Lower leg skin (tissue), 4 donors: ENCODE measurements around the gene CACNA1F. TPM values are rescaled to one million over a fixed set of nuclear protein-coding genes. Genes with fewer than 3 reads are reported as not detected.

Source experiments
- DNase-seq, 2 donors: peaks; one replicate each; pipeline ENCODE4 v3.0.0-alpha.2; 2019; ENCODE audit warnings: low spot score in 2 of 2
- H3K4me3 ChIP-seq: fragments of 200-600 bp; sonication (generic); 2 replicates; pipeline ENCODE4 v1.5.1; 2017; ENCODE audit warnings: mild to moderate bottlenecking, low read depth; ENCODE audit not compliant: poor library complexity, severe bottlenecking
- CTCF ChIP-seq, 3 donors: fragments of 450-650 bp; IDR thresholded peaks; one replicate each; pipeline ENCODE4 v1.5.1; 2016; ENCODE audit warnings: antibody characterized with exemption in 3 of 3, mild to moderate bottlenecking in 3 of 3, moderate library complexity in 2 of 3
- POLR2A ChIP-seq, 2 donors: fragments of 450-650 bp; IDR thresholded peaks; one replicate each; pipeline ENCODE4 v1.6.1; 2016 to 2017; ENCODE audit warnings: antibody characterized with exemption in 2 of 2, mild to moderate bottlenecking in 1 of 2, moderate library complexity in 1 of 2
- WGBS, 2 donors: methylation state at CpG; one replicate each; pipeline ENCODE4 v1.1.5; 2018; 5-methylcytosine and 5-hydroxymethylcytosine counted together
- intact Hi-C: fragments of 100-400 bp; cut with DNase I; formaldehyde crosslinking; loops from one replicate; pipeline ENCODE4 v1.15.0; 2023; ENCODE audit warnings: low total_unique reads
- total RNA-seq, 4 donors: library from RNA; depleted of rRNA; stranded (reverse); fragments of >200 nt; gene quantifications; one replicate each; pipeline ENCODE4 v1.1.0, GENCODE V29; 2016

The CACNA1F gene
- total RNA-seq, 4 donors from 2014 or later, result 0.06 to 0.76 (median 0.15) TPM; not detected in 1

GRCh38 chrX:49192722-49193328, 40.3 kb downstream of the CACNA1F start:
- no peak overlapping the region for H3K4me3 ChIP-seq
- no peak for DNase-seq
- intact Hi-C loops, result no loop called here
- no peak for TF ChIP-seq POLR2A (IDR thresholded peaks at IDR 0.05)
- no peak for TF ChIP-seq CTCF (IDR thresholded peaks at IDR 0.05)
- 62 to 65% methylated on average over 6 to 10 of the region's 10 CpGs for WGBS, 2 donors

- TF ChIP-seq POLR2A (IDR thresholded peaks at IDR 0.05), result no peak
- intact Hi-C loops, result no loop called here
- no peak for DNase-seq
- 2 to 45% methylated on average over 15 to 34 of the region's 34 CpGs for WGBS, 2 donors
- peak overlapping the region; percentile 42 for H3K4me3 ChIP-seq
These were observed 41.5 kb downstream of the CACNA1F start for GRCh38 chrX:49191574-49192011.

GRCh38 chrX:49190821-49191573, 42.1 kb downstream of the CACNA1F start:
- DNase-seq, result peak; percentile 93 to 96
- H3K4me3 ChIP-seq, result peak overlapping the region; percentile 42
- intact Hi-C loops, result no loop called here
- TF ChIP-seq POLR2A (IDR thresholded peaks at IDR 0.05) (no peak), CTCF (IDR thresholded peaks at IDR 0.05) (no peak)
- 0 to 42% methylated on average over 25 to 32 of the region's 32 CpGs for WGBS, 2 donors

- intact Hi-C loops, result no loop called here
- 63 to 64% methylated on average over 6 of the region's 6 CpGs for WGBS, 2 donors
- no peak overlapping the region for H3K4me3 ChIP-seq
- TF ChIP-seq POLR2A (IDR thresholded peaks at IDR 0.05) (no peak), CTCF (IDR thresholded peaks at IDR 0.05) (no peak)
- DNase-seq, result no peak
These were observed 43.5 kb downstream of the CACNA1F start for GRCh38 chrX:49189606-49190005.

GRCh38 chrX:49188468-49189076, 44.6 kb downstream of the CACNA1F start:
- no peak overlapping the region for H3K4me3 ChIP-seq
- 49 to 59% methylated on average over 8 of the region's 8 CpGs for whole genome bisulfite sequencing, 2 donors
- DNase-seq, result no peak
- intact Hi-C loops, result no loop called here
- no peak for TF ChIP-seq CTCF (IDR thresholded peaks at IDR 0.05)
- TF ChIP-seq POLR2A (IDR thresholded peaks at IDR 0.05), result no peak

GRCh38 chrX:49187526-49187925, 45.6 kb downstream of the CACNA1F start:
- TF ChIP-seq CTCF (IDR thresholded peaks at IDR 0.05) (no peak), POLR2A (IDR thresholded peaks at IDR 0.05) (no peak)
- no peak overlapping the region for H3K4me3 ChIP-seq
- WGBS, 2 donors, result 48 to 69% methylated on average over 10 of the region's 10 CpGs
- intact Hi-C loops, result no loop called here
- DNase-seq, result no peak
